HG02798 (cell line): ENCODE results near the gene NEURL1.

Source experiments
- ATAC-seq: cut with Tn5 transposase; IDR thresholded peaks from one replicate; pipeline ENCODE4 v1.9.1; 2021; ENCODE audit warnings: mild to moderate bottlenecking; ENCODE audit not compliant: unreplicated experiment, poor library complexity

NEURL1 gene

DNA sequence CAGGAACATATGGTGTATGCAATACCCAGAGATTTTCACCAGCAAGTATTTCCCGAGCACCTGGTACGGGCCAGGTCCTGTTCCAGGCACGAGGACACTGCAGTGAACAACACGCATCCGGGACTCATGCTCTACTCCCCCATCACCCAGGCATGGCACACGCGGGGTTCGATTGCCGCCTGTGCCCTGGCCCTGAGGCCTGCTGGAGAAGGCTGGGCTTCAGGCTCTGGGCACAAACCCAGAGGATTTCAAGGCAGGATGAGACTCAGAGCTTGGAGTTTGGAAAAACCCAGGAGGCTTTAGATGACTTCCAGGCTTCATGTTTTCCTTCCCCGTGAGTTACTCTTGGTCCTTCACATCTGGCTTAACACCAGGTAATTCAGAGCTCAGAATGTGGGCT, 143.5 kb downstream of the NEURL1 start:
- ATAC-seq = no peak

DNA sequence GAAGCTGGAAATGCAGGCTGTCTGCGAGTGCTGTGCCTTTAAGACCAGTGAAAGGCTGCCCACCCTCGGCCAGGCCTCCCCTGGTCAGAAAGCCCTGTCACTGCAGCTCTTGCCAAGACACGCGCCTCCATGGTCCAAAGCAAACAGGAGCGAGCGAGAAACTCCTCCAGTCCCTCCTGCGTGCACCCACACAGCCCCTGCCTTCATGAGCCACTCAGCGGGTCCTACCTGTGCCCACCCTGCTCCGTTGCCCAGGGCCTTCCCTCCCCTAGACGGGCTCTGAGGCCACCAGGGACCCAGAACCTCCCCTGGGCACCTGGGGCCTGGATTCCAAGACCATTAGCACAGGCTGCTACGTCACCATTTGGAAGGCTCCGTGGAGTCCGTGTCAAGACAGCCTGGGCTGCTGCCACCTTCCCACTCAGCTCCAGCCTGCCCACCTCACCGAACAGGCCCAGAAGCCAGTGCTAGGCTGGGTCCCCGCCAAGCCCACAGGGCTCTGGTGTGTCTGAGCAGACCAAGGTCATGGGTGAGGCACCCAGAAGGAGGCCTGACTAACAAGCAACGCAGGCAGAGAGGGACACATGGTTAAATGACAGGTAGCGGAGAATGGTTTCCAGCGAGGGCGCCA, 144.5 kb downstream of the NEURL1 start:
- no peak for ATAC-seq

GRCh38 chr10:103638948-103639347, 145.4 kb downstream of the NEURL1 start:
- no peak for ATAC-seq

DNA sequence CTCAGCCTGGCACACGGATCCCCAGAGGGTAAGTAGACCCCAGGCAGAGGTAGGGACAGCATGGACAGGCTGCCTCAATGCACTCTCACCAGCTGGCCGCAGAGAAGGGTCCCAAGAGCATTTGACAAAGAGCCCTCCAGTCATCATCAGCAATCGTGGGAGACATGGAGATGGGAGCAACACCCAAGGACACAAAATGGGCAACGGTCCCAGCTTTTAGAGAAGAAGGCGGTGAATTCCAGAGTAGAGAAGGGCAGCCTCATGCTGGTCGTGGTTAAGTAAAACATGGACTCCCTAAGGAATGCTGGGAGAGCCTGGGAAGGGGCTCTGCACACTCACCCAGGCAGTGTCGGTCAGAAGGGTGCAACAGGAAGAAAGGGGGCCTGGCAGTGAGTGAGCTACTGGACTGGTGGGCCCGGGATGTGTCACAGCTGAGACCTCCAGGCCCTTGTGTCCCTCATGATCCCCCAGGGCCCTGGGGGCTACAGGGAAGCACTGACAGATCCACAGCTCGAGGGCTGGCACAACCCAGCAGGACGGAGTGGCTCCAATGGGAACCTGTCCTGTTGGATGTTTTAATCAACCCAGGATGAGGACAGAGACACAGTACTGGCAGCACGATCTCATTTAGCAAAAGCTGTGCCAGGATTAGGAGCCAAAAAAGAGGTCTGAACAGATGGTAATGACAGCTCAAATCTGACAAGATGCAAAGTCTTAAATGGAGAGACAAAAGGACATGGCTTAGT, 147.1 kb downstream of the NEURL1 start:
- no peak for ATAC-seq

DNA sequence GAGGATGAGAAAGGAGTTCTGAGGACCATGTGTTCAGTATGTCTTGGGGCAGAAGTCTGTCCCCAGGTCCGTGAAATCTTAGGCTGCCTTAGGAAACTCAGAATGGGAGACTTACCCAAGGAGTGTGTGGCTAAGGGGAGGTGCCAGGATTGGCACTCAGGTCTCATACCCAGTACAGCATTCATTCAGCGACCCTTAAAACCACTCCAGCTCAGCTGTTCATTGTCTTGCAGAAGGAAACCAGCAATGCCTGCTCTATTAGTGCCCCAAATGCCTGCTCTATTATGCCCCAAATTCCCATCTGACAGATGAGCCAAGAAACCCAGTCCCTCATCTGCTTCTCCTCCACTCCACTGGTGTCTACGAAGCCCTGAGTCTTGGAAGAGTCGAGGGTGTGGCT, 147.8 kb downstream of the NEURL1 start:
- no peak for ATAC-seq
